WTC11 (cell line): ENCODE measurements around the gene MMP19.

ENCODE experiments used
- CREB1 ChIP-seq: sonication (generic); formaldehyde crosslinking; IDR thresholded peaks from 2 replicates; pipeline ENCODE4 v1.8.0; 2023; ENCODE audit warnings: mild to moderate bottlenecking, missing genetic modification reagents
- MAX ChIP-seq: sonication (generic); formaldehyde crosslinking; IDR thresholded peaks from 2 replicates; pipeline ENCODE4 v1.8.0; 2022; ENCODE audit warnings: mild to moderate bottlenecking, missing genetic modification reagents
- NR2C2 ChIP-seq: sonication (generic); formaldehyde crosslinking; IDR thresholded peaks from 2 replicates; pipeline ENCODE4 v1.8.0; 2022; ENCODE audit warnings: mild to moderate bottlenecking, missing genetic modification reagents
- RELA ChIP-seq: sonication (generic); formaldehyde crosslinking; IDR thresholded peaks from 2 replicates; pipeline ENCODE4 v1.8.1; 2022; ENCODE audit warnings: missing genetic modification reagents, mild to moderate bottlenecking, borderline replicate concordance
- TF ChIP-seq, protein P1 (sequence below): sonication (generic); formaldehyde crosslinking; conservative IDR thresholded peaks from 2 replicates; pipeline ENCODE4 v1.8.1; 2022; ENCODE audit warnings: mild to moderate bottlenecking, missing genetic modification reagents
- TF ChIP-seq, protein P2 (sequence below): fragments of 200-600 bp; IDR thresholded peaks from 2 replicates; pipeline ENCODE4 v1.8.0; 2022; ENCODE audit warnings: antibody characterized with exemption

DNA sequence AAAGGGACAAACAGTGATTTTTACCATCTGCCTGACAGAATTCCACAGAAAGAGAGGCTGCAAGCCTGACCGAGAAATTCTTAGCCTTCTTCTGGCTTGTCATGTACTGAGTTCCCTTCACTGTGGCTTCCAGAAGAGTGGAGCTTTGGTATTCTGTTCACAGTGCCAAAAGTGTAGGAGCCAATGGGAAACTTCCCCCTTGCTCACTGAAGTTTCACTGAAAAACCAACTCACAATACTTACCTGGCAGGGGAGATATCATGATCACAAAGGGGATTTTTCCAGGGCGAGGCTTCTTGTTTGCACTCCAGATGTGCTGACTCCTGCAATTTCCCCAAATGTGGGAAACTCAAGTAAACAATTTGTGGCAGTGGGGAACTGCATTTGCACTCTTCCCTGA is 31.7 kb upstream of the MMP19 start:
- TF ChIP-seq, protein P1, sequence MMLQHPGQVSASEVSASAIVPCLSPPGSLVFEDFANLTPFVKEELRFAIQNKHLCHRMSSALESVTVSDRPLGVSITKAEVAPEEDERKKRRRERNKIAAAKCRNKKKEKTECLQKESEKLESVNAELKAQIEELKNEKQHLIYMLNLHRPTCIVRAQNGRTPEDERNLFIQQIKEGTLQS (CRISPR knock-in tag) = no peak
- TF ChIP-seq, protein P2, sequence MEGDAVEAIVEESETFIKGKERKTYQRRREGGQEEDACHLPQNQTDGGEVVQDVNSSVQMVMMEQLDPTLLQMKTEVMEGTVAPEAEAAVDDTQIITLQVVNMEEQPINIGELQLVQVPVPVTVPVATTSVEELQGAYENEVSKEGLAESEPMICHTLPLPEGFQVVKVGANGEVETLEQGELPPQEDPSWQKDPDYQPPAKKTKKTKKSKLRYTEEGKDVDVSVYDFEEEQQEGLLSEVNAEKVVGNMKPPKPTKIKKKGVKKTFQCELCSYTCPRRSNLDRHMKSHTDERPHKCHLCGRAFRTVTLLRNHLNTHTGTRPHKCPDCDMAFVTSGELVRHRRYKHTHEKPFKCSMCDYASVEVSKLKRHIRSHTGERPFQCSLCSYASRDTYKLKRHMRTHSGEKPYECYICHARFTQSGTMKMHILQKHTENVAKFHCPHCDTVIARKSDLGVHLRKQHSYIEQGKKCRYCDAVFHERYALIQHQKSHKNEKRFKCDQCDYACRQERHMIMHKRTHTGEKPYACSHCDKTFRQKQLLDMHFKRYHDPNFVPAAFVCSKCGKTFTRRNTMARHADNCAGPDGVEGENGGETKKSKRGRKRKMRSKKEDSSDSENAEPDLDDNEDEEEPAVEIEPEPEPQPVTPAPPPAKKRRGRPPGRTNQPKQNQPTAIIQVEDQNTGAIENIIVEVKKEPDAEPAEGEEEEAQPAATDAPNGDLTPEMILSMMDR = no peak
- no peak for TF ChIP-seq RELA (CRISPR knock-in tag)
- TF ChIP-seq NR2C2 (CRISPR knock-in tag) = no peak
- TF ChIP-seq MAX (CRISPR knock-in tag) = no peak
- TF ChIP-seq CREB1 (CRISPR knock-in tag) = no peak
